Liver (tissue), 9 donors: ENCODE results near the gene MS4A15. TPM values are rescaled to one million over a fixed set of nuclear protein-coding genes. Genes with fewer than 3 reads are reported as not detected.
"Not testable (repeated sequence)": the region's sequence is repeated elsewhere in the genome, so short reads cannot be mapped to it uniquely, and the experiment has no call there.

Source experiments
- DNase-seq: peaks from one replicate; pipeline ENCODE4 v3.0.0-alpha.2; 2017; ENCODE audit warnings: low spot score
- H3K27ac ChIP-seq, 2 donors: one replicate each; pipeline ENCODE4 v1.7.0; 2013; ENCODE audit warnings: inconsistent platforms in 2 of 2, low read length in 2 of 2, control low read depth in 1 of 2, low read depth in 1 of 2, mild to moderate bottlenecking in 1 of 2
- H3K27me3 ChIP-seq, 4 donors: one replicate each; pipeline versions ENCODE4 v1.6.1 to v1.7.0; 2013; ENCODE audit warnings: low read length in 3 of 4, inconsistent platforms in 1 of 4, mild to moderate bottlenecking in 1 of 4, moderate library complexity in 1 of 4; ENCODE audit not compliant: control insufficient read depth in 4 of 4, insufficient read depth in 4 of 4
- H3K36me3 ChIP-seq, 4 donors: one replicate each; pipeline versions ENCODE4 v1.6.1 to v1.7.0; 2013; ENCODE audit warnings: low read length in 3 of 4, mild to moderate bottlenecking in 3 of 4, low read depth in 1 of 4, moderate library complexity in 1 of 4; ENCODE audit not compliant: control insufficient read depth in 4 of 4, insufficient read depth in 3 of 4
- H3K4me1 ChIP-seq, 4 donors: one replicate each; pipeline versions ENCODE4 v1.6.1 to v1.7.0; 2013; ENCODE audit warnings: low read length in 3 of 4, mild to moderate bottlenecking in 3 of 4, moderate library complexity in 1 of 4; ENCODE audit not compliant: control insufficient read depth in 4 of 4, insufficient read depth in 4 of 4
- H3K4me3 ChIP-seq, 3 donors: one replicate each; pipeline versions ENCODE4 v1.6.1 to v1.7.0; 2013; ENCODE audit warnings: low read length in 3 of 3, control low read depth in 1 of 3, low read depth in 1 of 3, mild to moderate bottlenecking in 1 of 3
- H3K9ac ChIP-seq, 2 donors: one replicate each; pipeline ENCODE4 v1.7.0; 2013; ENCODE audit warnings: low read length in 2 of 2, mild to moderate bottlenecking in 2 of 2, moderate library complexity in 2 of 2, control low read depth in 1 of 2, low read depth in 1 of 2
- H3K9me3 ChIP-seq, 4 donors: one replicate each; pipeline versions ENCODE4 v1.6.1 to v1.7.0; 2013; ENCODE audit warnings: low read length in 3 of 4; ENCODE audit not compliant: control insufficient read depth in 4 of 4
- EGR1 ChIP-seq, 2 donors: IDR thresholded peaks; 2 replicates each; pipeline ENCODE4 v1.6.1; 2016 to 2018; ENCODE audit warnings: antibody characterized with exemption in 2 of 2, low read depth in 2 of 2
- FOXA1 ChIP-seq: IDR thresholded peaks from 2 replicates; pipeline ENCODE4 v1.6.1; 2016; ENCODE audit warnings: antibody characterized with exemption
- FOXA2 ChIP-seq: IDR thresholded peaks from 2 replicates; pipeline ENCODE4 v1.6.1; 2016; ENCODE audit warnings: antibody characterized with exemption
- GABPA ChIP-seq, 2 donors: IDR thresholded peaks in 1 of 2; conservative IDR thresholded peaks in 1 of 2; 2 replicates each; pipeline ENCODE4 v1.6.1; 2016; ENCODE audit warnings: antibody characterized with exemption in 2 of 2, mild to moderate bottlenecking in 1 of 2, moderate library complexity in 1 of 2
- HNF4A ChIP-seq, 2 donors: conservative IDR thresholded peaks; 2 replicates each; pipeline ENCODE4 v1.6.1; 2016; ENCODE audit warnings: antibody characterized with exemption in 2 of 2, mild to moderate bottlenecking in 2 of 2
- HNF4G ChIP-seq: IDR thresholded peaks from 2 replicates; pipeline ENCODE4 v1.6.1; 2016; ENCODE audit warnings: antibody characterized with exemption
- JUND ChIP-seq, 2 donors: IDR thresholded peaks; 2 replicates each; pipeline ENCODE4 v1.6.1; 2016; ENCODE audit warnings: antibody characterized with exemption in 2 of 2
- RAD21 ChIP-seq, 2 donors: IDR thresholded peaks; 2 replicates each; pipeline ENCODE4 v1.6.1; 2016; ENCODE audit warnings: antibody characterized with exemption in 2 of 2, mild to moderate bottlenecking in 2 of 2
- RXRA ChIP-seq, 2 donors: IDR thresholded peaks; 2 replicates each; pipeline ENCODE4 v1.6.1; 2017 to 2018; ENCODE audit warnings: antibody characterized with exemption in 2 of 2, mild to moderate bottlenecking in 1 of 2
- SP1 ChIP-seq: IDR thresholded peaks from 2 replicates; pipeline ENCODE4 v1.6.1; 2018; ENCODE audit warnings: antibody characterized with exemption, mild to moderate bottlenecking
- TAF1 ChIP-seq: conservative IDR thresholded peaks from 2 replicates; pipeline ENCODE4 v1.6.1; 2016; ENCODE audit warnings: antibody characterized with exemption, mild to moderate bottlenecking
- WGBS: extraction: QIAGEN DNeasy Blood & Tissue Kit; methylation state at CpG from one replicate; pipeline ENCODE4 v1.1.7; 2013; 5-methylcytosine and 5-hydroxymethylcytosine counted together
- polyA plus RNA-seq, 2 donors: library from polyadenylated mRNA; stranded (reverse) in 1 of 2; unstranded in 1 of 2; fragments of 200-250 nt in 1 of 2; fragments of >200 nt in 1 of 2; fragmentation: Nextera tagmentation in 1 of 2; extraction: Ambion mirVana in 1 of 2; gene quantifications; one replicate each; pipeline versions ENCODE4 v1.2.1 to v1.2.3, GENCODE V29; 2013 to 2015
- total RNA-seq, 2 donors: library from RNA; depleted of rRNA; stranded (reverse); fragments of >200 nt; gene quantifications; one replicate each; pipeline ENCODE4 v1.2.3, GENCODE V29; 2014
- TF ChIP-seq, protein P1 (sequence below): IDR thresholded peaks from 2 replicates; pipeline ENCODE4 v1.6.1; 2016; ENCODE audit warnings: antibody characterized with exemption
- TF ChIP-seq, protein P2 (sequence below): IDR thresholded peaks from 2 replicates; pipeline ENCODE4 v1.6.1; 2016; ENCODE audit warnings: antibody characterized with exemption
- TF ChIP-seq, protein P3 (sequence below): fragments of 150-350 bp; IDR thresholded peaks from 2 replicates; pipeline ENCODE4 v1.5.1; 2017; ENCODE audit warnings: improper control_type of control experiment, low read depth, low read length; ENCODE audit not compliant: missing input control
- donor health status: healthy.
- donor health status: healthy.
- donor health status: healthy.
- donor health status: healthy.
- donor health status: healthy.

The MS4A15 gene
- total and polyA plus RNA-seq, 4 donors = not detected

- no peaks in the 10 kb centered on the region for H3K36me3 ChIP-seq
- 66% methylated on average over 4 of the region's 4 CpGs for WGBS
- no peaks in the 10 kb centered on the region for H3K4me1 ChIP-seq
- TF ChIP-seq EGR1 (IDR thresholded peaks at IDR 0.05; ENCODE audit: low read depth in 2 of 2) (no peak), HNF4G (no peak), GABPA (IDR thresholded peaks at IDR 0.05 in 1 of 2, conservative IDR thresholded peaks at IDR 0.05 in 1 of 2) (no peak), SP1 (no peak)
- TF ChIP-seq, protein P1, sequence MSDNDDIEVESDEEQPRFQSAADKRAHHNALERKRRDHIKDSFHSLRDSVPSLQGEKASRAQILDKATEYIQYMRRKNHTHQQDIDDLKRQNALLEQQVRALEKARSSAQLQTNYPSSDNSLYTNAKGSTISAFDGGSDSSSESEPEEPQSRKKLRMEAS = no peak
- TF ChIP-seq, protein P2, sequence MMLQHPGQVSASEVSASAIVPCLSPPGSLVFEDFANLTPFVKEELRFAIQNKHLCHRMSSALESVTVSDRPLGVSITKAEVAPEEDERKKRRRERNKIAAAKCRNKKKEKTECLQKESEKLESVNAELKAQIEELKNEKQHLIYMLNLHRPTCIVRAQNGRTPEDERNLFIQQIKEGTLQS = no peak
- no peak overlapping the region for H3K27ac ChIP-seq
- peaks cover 0 to 4% (median 0%) of the 10 kb centered on the region in 4 donors for H3K27me3 ChIP-seq
- no peak for DNase-seq
- H3K4me3 ChIP-seq = no peak overlapping the region
- H3K9ac ChIP-seq = no peak overlapping the region
- H3K9me3 ChIP-seq = no peaks in the 10 kb centered on the region
Observed at GRCh38 chr11:60710482-60710881, 46.2 kb upstream of the MS4A15 start.

GRCh38 chr11:60711276-60711675 lies 45.4 kb upstream of the MS4A15 start:
- no peak for TF ChIP-seq GABPA (IDR thresholded peaks at IDR 0.05 in 1 of 2, conservative IDR thresholded peaks at IDR 0.05 in 1 of 2)
- TF ChIP-seq, protein P1 = no peak
- TF ChIP-seq TAF1 = no peak
- TF ChIP-seq JUND (IDR thresholded peaks at IDR 0.05) = no peak
- TF ChIP-seq EGR1 (IDR thresholded peaks at IDR 0.05; ENCODE audit: low read depth in 2 of 2) = no peak
- TF ChIP-seq SP1 = no peak
- no peak for TF ChIP-seq FOXA1
- no peak for TF ChIP-seq RXRA (IDR thresholded peaks at IDR 0.05)
- TF ChIP-seq HNF4A (conservative IDR thresholded peaks at IDR 0.05) = no peak
- TF ChIP-seq, protein P3, sequence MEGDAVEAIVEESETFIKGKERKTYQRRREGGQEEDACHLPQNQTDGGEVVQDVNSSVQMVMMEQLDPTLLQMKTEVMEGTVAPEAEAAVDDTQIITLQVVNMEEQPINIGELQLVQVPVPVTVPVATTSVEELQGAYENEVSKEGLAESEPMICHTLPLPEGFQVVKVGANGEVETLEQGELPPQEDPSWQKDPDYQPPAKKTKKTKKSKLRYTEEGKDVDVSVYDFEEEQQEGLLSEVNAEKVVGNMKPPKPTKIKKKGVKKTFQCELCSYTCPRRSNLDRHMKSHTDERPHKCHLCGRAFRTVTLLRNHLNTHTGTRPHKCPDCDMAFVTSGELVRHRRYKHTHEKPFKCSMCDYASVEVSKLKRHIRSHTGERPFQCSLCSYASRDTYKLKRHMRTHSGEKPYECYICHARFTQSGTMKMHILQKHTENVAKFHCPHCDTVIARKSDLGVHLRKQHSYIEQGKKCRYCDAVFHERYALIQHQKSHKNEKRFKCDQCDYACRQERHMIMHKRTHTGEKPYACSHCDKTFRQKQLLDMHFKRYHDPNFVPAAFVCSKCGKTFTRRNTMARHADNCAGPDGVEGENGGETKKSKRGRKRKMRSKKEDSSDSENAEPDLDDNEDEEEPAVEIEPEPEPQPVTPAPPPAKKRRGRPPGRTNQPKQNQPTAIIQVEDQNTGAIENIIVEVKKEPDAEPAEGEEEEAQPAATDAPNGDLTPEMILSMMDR = no peak
- TF ChIP-seq RAD21 (IDR thresholded peaks at IDR 0.05) = no peak
- TF ChIP-seq FOXA2 = no peak
- Histone ChIP-seq H3K4me3 (no peak overlapping the region), H3K27ac (no peak overlapping the region), H3K9ac (no peak overlapping the region), H3K27me3 (peaks cover 0 to 4% (median 0%) of the 10 kb centered on the region in 4 donors), H3K4me1 (no peaks in the 10 kb centered on the region), H3K36me3 (no peaks in the 10 kb centered on the region), H3K9me3 (no peaks in the 10 kb centered on the region)
- WGBS = 52% methylated on average over 4 of the region's 4 CpGs
- no peak for DNase-seq

- not testable (repeated sequence) for H3K9ac ChIP-seq, H3K4me3 ChIP-seq, H3K9me3 ChIP-seq, H3K36me3 ChIP-seq, DNase-seq, H3K4me1 ChIP-seq, H3K27me3 ChIP-seq, H3K27ac ChIP-seq
- WGBS = 72% methylated on average over 6 of the region's 6 CpGs
Observed at GRCh38 chr11:60713423-60713822, 43.2 kb upstream of the MS4A15 start.
